GM12801 (cell line): Measurements from ENCODE around the gene FUT8.

Source experiments
- TF ChIP-seq, protein P1 (sequence below): IDR thresholded peaks from one replicate; pipeline ENCODE4 v1.5.1; 2011; ENCODE audit warnings: control low read depth; ENCODE audit not compliant: insufficient read length; ENCODE audit errors: extremely low read depth

The FUT8 gene

DNA sequence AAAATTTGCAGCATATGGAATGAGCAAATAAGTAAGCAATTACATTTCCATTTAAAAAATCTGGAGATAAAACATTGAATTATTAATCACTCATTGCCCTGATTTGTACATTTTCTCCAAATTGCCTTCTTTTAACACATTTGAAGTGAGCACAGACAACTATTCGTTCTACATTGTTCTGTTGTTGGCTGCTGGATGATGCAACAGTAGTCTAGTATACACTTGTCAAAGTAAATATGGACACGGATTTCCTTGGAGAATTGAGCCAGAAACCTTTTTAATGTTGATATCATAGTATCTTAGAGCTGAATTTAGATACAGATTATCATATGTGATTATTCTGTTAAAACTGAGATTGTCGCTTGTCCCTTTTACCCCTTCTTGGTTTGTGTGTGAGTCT lies 188.2 kb downstream of the FUT8 start:
- TF ChIP-seq, protein P1, sequence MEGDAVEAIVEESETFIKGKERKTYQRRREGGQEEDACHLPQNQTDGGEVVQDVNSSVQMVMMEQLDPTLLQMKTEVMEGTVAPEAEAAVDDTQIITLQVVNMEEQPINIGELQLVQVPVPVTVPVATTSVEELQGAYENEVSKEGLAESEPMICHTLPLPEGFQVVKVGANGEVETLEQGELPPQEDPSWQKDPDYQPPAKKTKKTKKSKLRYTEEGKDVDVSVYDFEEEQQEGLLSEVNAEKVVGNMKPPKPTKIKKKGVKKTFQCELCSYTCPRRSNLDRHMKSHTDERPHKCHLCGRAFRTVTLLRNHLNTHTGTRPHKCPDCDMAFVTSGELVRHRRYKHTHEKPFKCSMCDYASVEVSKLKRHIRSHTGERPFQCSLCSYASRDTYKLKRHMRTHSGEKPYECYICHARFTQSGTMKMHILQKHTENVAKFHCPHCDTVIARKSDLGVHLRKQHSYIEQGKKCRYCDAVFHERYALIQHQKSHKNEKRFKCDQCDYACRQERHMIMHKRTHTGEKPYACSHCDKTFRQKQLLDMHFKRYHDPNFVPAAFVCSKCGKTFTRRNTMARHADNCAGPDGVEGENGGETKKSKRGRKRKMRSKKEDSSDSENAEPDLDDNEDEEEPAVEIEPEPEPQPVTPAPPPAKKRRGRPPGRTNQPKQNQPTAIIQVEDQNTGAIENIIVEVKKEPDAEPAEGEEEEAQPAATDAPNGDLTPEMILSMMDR = no peak

DNA sequence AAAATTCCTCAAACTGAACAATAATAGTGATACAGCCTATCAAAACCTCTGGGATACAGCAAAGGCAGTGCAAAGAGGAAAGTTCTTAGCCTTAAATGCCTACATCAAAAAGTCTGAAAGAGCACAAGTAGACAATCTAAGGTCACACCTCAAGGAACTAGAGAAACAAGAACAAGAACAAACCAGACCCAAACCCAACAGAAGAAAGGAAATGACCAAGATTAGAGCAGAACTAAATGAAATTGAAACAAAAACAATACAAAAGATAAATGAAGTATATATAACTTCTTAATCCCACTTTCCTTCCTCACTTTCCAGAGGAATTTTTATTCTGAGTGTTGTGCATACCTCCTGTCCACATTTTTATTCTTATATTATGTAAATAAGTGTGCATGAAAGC lies 192.0 kb downstream of the FUT8 start:
- TF ChIP-seq, protein P1 = no peak

DNA sequence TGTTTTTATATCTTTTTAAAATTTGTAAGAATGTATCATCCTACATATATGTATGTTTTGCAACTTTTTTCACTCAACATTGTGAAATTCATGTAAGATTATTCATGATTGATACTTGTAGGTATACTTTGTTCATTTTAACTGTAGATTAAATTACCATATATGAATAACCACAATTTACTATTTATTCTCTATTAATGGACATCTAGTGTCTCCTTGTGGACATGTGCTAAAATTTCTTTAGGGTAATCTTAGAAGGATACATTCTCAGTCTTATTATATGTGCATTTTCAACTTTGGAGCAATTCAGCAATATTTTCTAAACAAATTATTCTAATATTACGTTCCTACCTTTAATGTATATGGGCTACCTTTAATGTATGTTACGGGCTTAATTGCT lies 192.4 kb downstream of the FUT8 start:
- TF ChIP-seq, protein P1 = no peak

DNA sequence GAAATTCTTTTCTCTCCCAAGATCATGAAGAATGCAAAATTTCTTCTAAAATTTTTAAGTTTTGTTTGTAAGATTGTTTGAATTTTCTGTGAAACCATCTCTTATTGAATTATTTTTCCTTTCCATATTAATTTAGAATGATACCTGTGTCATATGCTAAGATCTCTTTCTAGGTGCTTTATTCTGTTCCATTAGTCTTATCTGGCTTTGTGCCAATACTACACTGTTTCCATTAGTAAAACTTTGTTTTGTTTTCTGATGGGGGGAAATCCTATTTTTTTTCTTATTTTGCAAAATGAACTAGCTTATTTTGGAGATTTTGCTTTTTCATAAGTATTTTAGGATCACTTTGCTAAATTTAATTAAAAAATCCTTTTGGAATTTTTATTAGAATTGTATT lies 193.9 kb downstream of the FUT8 start:
- TF ChIP-seq, protein P1 = no peak

DNA sequence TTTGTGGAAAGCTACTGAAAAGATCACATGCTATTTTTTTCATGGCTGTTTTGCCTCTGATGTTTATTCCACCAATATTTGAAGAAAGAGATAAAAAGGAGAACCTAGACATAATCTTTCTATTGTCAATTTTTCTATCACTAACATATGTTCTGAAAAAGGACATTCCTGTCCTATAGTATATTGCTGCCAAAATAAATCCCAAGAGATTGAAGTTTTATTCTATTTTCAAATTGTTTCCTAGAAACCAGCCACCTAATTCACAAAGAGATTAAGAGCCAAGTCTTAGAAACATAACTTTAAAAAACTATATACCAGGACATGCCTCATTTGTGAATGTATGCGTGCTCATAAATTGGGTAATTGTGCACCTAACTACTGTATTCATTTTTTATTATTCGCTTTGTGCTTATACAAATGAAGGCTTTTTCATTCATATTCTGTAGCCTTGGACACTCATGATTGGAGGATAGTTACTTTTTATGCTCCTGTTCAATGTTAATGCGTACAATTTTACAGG lies 200.7 kb downstream of the FUT8 start:
- TF ChIP-seq, protein P1 = no peak

DNA sequence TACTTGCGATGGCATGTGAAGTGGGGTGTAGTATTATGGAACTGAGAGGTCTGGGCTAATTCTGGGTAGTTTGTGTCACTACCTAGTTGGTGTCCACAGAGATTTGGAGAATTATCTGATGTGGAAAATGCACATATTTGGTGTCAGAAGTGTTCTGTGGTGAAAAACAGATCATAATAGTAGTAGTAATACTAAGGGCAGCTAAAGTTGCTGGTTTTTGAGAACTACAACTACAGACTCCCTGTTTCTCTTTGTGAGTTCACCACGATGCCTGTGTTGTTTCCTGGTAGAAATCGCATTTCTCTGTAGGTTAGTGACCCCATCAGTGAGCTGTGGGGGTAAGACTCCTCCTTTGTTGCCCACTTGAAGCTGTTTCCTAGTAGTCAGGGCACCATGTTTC lies 206.5 kb downstream of the FUT8 start:
- TF ChIP-seq, protein P1 = no peak

DNA sequence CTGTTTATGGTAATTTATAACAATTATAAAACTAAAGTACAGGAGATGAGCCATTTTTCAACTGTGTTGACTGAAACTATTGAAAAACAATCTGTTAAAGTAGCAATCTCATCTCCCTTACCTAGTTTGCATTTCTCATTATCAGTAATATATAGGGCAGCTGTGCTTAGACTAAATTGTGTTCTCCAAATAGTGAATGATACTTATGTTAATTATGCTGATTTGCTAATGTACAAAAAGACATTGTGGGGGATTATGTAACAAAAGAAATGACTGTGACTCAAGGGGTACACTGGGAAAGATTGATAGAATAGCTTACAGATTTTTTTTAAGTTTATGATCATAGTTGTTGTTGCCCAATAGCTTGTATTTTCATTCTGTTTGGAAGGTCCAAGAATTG lies 207.7 kb downstream of the FUT8 start:
- TF ChIP-seq, protein P1 = no peak

DNA sequence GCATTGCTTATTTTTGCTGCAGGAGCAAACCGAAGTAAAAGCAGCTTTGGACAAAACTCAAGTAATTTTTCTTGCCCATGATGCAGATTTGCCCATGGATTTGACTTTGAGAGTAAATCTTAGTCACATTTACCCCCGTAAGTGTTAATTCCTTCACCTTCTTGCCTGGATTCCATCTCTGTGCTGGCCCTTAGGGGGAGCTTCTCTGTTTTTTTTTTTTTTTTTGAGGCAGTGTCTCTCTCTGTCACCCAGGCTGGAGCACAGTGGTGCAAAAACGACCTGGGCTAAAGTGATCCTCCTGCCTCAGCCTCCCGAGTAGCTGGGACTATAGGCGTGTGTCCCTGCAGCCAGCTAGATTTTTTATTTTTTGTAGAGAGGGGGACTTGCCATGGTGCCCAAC lies 210.2 kb downstream of the FUT8 start:
- TF ChIP-seq, protein P1 = no peak
